ENCODE measurements around the gene FASTK. TPM values are rescaled to one million over a fixed set of nuclear protein-coding genes. Genes with fewer than 3 reads are reported as not detected.
A peak's percentile ranks its signal among the peaks of the same experiment; 100 is the strongest.

Gene FASTK
- total and polyA plus RNA-seq, 3 donors from 2014 or later, result 60.3 to 124 (median 114) TPM

DNA sequence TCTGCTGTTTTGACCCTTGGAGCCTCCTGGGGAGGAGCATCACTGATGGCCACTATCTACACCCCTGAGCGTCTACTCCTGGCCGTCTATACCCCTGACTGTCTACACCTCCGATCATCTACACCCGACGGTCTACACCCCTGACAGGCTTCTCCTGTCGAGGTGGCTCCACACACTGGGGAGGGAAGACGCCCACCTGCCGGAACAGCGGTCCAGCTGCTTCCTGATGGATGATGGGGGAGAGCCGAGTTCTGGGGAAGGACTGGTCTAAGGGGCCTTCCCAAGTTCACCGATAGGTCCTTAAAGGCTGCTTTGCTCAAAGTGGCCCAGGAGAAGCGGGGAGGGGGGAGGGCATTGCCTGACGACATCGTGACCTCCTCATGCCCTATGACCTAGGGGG, 47.5 kb upstream of the FASTK start:
- DNase-seq, result no peak
- Histone ChIP-seq H3K4me3 (no peak overlapping the region), H3K27me3 (no peaks in the 10 kb centered on the region), H3K27ac (no peak overlapping the region), H3K9me3 (no peaks in the 10 kb centered on the region), H3K36me3 (ENCODE audit: low read depth, missing control alignments) (no peaks in the 10 kb centered on the region), H3K4me1 (peaks cover 3% of the 10 kb centered on the region)
- TF ChIP-seq POLR2A (IDR thresholded peaks at IDR 0.05), result no peak
- TF ChIP-seq, protein P1, sequence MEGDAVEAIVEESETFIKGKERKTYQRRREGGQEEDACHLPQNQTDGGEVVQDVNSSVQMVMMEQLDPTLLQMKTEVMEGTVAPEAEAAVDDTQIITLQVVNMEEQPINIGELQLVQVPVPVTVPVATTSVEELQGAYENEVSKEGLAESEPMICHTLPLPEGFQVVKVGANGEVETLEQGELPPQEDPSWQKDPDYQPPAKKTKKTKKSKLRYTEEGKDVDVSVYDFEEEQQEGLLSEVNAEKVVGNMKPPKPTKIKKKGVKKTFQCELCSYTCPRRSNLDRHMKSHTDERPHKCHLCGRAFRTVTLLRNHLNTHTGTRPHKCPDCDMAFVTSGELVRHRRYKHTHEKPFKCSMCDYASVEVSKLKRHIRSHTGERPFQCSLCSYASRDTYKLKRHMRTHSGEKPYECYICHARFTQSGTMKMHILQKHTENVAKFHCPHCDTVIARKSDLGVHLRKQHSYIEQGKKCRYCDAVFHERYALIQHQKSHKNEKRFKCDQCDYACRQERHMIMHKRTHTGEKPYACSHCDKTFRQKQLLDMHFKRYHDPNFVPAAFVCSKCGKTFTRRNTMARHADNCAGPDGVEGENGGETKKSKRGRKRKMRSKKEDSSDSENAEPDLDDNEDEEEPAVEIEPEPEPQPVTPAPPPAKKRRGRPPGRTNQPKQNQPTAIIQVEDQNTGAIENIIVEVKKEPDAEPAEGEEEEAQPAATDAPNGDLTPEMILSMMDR (IDR thresholded peaks at IDR 0.05), result no peak
- intact Hi-C loops (cut with DNase I; ENCODE audit: low total_unique reads), result loop anchor here (10.0 kb wide), 1 partner anchor 47 kb away; no protein-coding TSS in a partner anchor
- WGBS, 2 donors, result 83 to 98% methylated on average over 9 to 14 of the region's 14 CpGs

DNA sequence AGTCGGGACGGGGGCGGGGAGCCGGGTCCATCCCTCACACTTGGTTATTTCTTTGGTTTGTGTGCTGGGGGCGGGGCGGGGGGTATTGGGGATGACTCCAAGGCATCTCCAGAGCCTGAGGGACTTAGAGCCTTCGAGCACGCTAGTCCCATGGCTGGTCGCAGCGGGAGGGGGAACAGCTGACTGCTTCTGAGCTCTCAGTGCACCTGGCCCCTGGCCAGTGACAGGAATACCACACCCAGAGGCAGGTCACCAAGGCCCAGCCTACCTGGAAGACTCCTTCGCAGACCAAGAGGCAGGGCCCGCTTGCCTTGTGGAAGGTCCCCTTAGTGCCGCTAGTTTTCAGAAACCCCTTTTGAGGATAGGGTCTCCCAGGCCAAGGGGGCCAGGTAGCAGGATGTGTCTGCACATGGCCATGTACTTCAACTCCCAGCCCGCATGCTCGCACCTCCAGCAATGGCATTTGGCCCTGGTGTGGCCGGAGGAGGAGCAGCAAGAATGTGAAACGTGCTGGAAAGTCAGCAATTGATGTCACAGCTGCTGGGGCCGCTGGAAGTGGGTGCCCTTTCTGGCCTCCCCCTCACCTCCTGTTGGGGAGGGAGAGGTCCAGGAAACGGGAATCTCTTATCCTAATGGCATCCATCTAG, 46.0 kb upstream of the FASTK start:
- DNase-seq, result no peak
- H3K27ac ChIP-seq, result no peak overlapping the region
- WGBS, 2 donors, result 65% methylated on average over 10 to 19 of the region's 19 CpGs
- no peak for TF ChIP-seq POLR2A (IDR thresholded peaks at IDR 0.05)
- TF ChIP-seq, protein P1 (IDR thresholded peaks at IDR 0.05), result no peak
- intact Hi-C loops (cut with DNase I; ENCODE audit: low total_unique reads), result loop anchor here (10.0 kb wide), 1 partner anchor 48 kb away; no protein-coding TSS in a partner anchor
- H3K4me1 ChIP-seq, result peaks cover 6% of the 10 kb centered on the region
- no peaks in the 10 kb centered on the region for H3K9me3 ChIP-seq
- H3K36me3 ChIP-seq (ENCODE audit: low read depth, missing control alignments), result no peaks in the 10 kb centered on the region
- H3K4me3 ChIP-seq, result no peak overlapping the region
- no peaks in the 10 kb centered on the region for H3K27me3 ChIP-seq

DNA sequence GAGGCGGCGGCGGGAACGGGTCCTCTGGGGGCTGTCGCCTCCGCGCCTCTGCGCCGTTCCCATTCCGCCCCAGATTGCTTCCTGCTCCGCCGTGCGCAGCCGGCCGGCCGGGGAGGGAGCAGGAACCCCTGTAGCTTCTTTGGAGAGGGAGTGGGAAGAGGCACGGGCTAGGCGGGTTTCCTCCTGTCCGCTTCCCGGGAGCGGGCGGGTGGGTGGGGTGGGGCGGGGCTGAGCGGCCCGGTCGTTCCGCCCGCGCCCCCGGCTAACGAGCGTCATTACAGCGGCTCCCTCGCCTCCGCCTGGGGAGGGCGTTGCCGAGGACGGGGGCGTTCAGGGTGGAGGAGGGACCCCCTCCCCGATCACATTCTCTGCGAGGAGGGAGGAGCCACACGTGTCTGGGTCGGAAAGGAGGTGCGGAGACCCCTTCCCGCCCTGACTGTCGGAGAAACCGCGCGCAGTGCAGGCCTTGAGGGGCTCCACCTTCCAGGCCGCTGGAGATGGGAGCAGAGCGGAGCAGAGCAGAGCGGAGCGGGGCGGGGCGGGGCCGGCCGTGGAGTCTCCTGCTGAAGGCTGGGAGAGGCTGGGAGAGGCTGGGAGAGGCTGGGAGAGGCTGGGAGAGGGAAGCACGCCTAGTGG, 45.4 kb upstream of the FASTK start:
- peak overlapping the region; percentile 4 to 36 for H3K4me3 ChIP-seq
- H3K27ac ChIP-seq, result no peak overlapping the region
- no peak for DNase-seq
- intact Hi-C loops (cut with DNase I; ENCODE audit: low total_unique reads), result loop anchor here (10.0 kb wide), 1 partner anchor 49 kb away; no protein-coding TSS in a partner anchor
- H3K36me3 ChIP-seq (ENCODE audit: low read depth, missing control alignments), result no peaks in the 10 kb centered on the region
- TF ChIP-seq, protein P1 (IDR thresholded peaks at IDR 0.05), result no peak
- no peak for TF ChIP-seq POLR2A (IDR thresholded peaks at IDR 0.05)
- peaks cover 6% of the 10 kb centered on the region for H3K4me1 ChIP-seq
- 47 to 54% methylated on average over 6 to 57 of the region's 58 CpGs for WGBS, 2 donors
- H3K9me3 ChIP-seq, result no peaks in the 10 kb centered on the region
- no peaks in the 10 kb centered on the region for H3K27me3 ChIP-seq

DNA sequence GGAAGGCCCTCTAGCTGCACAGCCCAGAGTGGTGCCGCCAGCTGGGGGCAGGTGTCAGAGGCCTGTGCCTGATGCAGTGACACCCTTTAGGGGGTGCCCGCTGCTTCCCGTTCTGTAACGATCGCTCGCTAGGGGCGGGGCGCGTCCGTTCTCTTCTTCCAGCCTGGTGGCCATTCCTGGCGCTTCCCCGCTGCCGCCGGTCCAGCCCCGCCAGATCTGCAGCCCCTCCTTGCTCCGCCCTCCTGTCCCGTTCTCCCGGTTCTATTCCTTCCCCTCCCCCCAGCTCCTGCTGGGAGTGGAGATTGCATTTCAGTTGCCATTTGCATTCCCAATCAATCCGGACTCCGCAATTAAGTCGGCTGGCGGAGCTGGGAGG, 44.8 kb upstream of the FASTK start:
- no peak for TF ChIP-seq POLR2A (IDR thresholded peaks at IDR 0.05)
- Histone ChIP-seq H3K27me3 (no peaks in the 10 kb centered on the region), H3K4me1 (peaks cover 6% of the 10 kb centered on the region), H3K9me3 (no peaks in the 10 kb centered on the region), H3K27ac (no peak overlapping the region), H3K4me3 (peak overlapping the region; percentile 4 to 36), H3K36me3 (ENCODE audit: low read depth, missing control alignments) (no peaks in the 10 kb centered on the region)
- intact Hi-C loops (cut with DNase I; ENCODE audit: low total_unique reads), result loop anchor here (10.0 kb wide), 1 partner anchor 49 kb away; no protein-coding TSS in a partner anchor
- no peak for DNase-seq
- WGBS, 2 donors, result 42 to 46% methylated on average over 21 to 22 of the region's 22 CpGs

DNA sequence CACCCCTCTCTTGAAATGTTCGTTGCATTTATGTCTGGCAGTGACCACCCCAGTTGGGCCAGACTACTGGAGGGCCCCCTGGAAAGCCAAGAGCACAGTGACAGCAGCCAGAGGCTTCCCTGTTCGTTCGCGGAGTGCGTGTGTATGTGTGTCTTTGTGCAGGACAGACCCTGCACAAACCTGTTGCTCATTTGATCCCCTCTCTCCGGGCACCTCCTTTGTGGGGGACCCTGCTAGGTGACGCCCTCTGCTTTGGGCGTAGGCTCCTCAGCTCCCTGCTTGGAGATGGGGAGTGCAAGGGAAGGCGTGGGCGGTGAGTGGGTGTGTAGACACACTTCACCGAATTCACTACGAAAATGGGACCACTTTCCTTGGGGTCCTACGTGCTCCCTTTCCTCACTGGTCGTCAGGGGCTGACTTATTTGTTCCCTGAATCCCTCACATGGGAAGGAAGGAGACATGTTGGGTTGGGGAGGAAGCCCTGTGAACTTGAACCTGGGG, 44.3 kb upstream of the FASTK start:
- WGBS, 2 donors, result 84 to 88% methylated on average over 12 to 14 of the region's 14 CpGs
- H3K36me3 ChIP-seq (ENCODE audit: low read depth, missing control alignments), result no peaks in the 10 kb centered on the region
- H3K4me3 ChIP-seq, result no peak overlapping the region
- H3K4me1 ChIP-seq, result peaks cover 6% of the 10 kb centered on the region
- H3K27ac ChIP-seq, result no peak overlapping the region
- no peak for DNase-seq
- no peaks in the 10 kb centered on the region for H3K27me3 ChIP-seq
- no peaks in the 10 kb centered on the region for H3K9me3 ChIP-seq
- intact Hi-C loops (cut with DNase I; ENCODE audit: low total_unique reads), result loop anchor here (10.0 kb wide), 1 partner anchor 50 kb away; no protein-coding TSS in a partner anchor
- TF ChIP-seq, protein P1 (IDR thresholded peaks at IDR 0.05), result no peak
- no peak for TF ChIP-seq POLR2A (IDR thresholded peaks at IDR 0.05)

Data from testis (tissue), 3 donors.